SK-N-SH treated with all-trans-retinoic acid at 6 μM for 48 hours (cell line): ENCODE data around the gene PTPRF.

Source experiments
- ATAC-seq: fragments of 200-7000 bp; cut with Tn5 transposase; 3 replicates; pipeline ENCODE4 v1.9.1; 2020; ENCODE audit warnings: mild to moderate bottlenecking, moderate library complexity
- ARNTL ChIP-seq: fragments of 450-650 bp; formaldehyde crosslinking; IDR thresholded peaks from 2 replicates; pipeline ENCODE4 v1.5.0; 2020; ENCODE audit warnings: low read depth, mild to moderate bottlenecking, moderate library complexity, borderline replicate concordance
- BACH2 ChIP-seq: fragments of 250-450 bp; sonication (Bioruptor Pico); IDR thresholded peaks from 2 replicates; pipeline ENCODE4 v1.9.0; 2021; ENCODE audit warnings: mild to moderate bottlenecking, borderline replicate concordance
- CREB5 ChIP-seq: fragments of 250-450 bp; sonication (Bioruptor Pico); IDR thresholded peaks from 2 replicates; pipeline ENCODE4 v1.5.1; 2020; ENCODE audit warnings: low read depth, mild to moderate bottlenecking, moderate library complexity
- CSDC2 ChIP-seq: fragments of 250-450 bp; sonication (Bioruptor Pico); IDR thresholded peaks from 2 replicates; pipeline ENCODE4 v1.5.0; 2020; ENCODE audit warnings: mild to moderate bottlenecking, moderate library complexity
- CSRNP3 ChIP-seq: fragments of 250-450 bp; sonication (Bioruptor Pico); IDR thresholded peaks from 2 replicates; pipeline ENCODE4 v1.5.1; 2021; ENCODE audit warnings: mild to moderate bottlenecking, moderate library complexity
- ESRRG ChIP-seq: fragments of 250-450 bp; sonication (Bioruptor Pico); IDR thresholded peaks from 2 replicates; pipeline ENCODE4 v1.6.1; 2021; ENCODE audit warnings: mild to moderate bottlenecking
- GLIS3 ChIP-seq: fragments of 250-450 bp; sonication (Bioruptor Pico); IDR thresholded peaks from 2 replicates; pipeline ENCODE4 v1.5.0; 2020; ENCODE audit warnings: mild to moderate bottlenecking, moderate library complexity
- OSR1 ChIP-seq: fragments of 250-450 bp; sonication (Bioruptor Pico); IDR thresholded peaks from 2 replicates; pipeline ENCODE4 v1.8.0; 2022; ENCODE audit warnings: moderate library complexity, mild to moderate bottlenecking, inconsistent platforms
- PATZ1 ChIP-seq: fragments of 250-450 bp; sonication (Bioruptor Pico); IDR thresholded peaks from 2 replicates; pipeline ENCODE4 v1.8.0; 2020; ENCODE audit warnings: mild to moderate bottlenecking, moderate library complexity, borderline replicate concordance
- POU6F1 ChIP-seq: fragments of 250-450 bp; sonication (Bioruptor Pico); IDR thresholded peaks from 2 replicates; pipeline ENCODE4 v1.8.0; 2021; ENCODE audit warnings: low read depth, mild to moderate bottlenecking, moderate library complexity, borderline replicate concordance
- PPARA ChIP-seq: fragments of 250-450 bp; sonication (Bioruptor Pico); IDR thresholded peaks from 2 replicates; pipeline ENCODE4 v1.5.0; 2020; ENCODE audit warnings: mild to moderate bottlenecking, borderline replicate concordance
- RARB ChIP-seq: fragments of 250-450 bp; sonication (Bioruptor Pico); IDR thresholded peaks from 2 replicates; pipeline ENCODE4 v1.8.0; 2021; ENCODE audit warnings: mild to moderate bottlenecking, moderate library complexity
- SNAI2 ChIP-seq: fragments of 250-450 bp; sonication (Bioruptor Pico); IDR thresholded peaks from 2 replicates; pipeline ENCODE4 v1.5.0; 2020; ENCODE audit warnings: mild to moderate bottlenecking, moderate library complexity
- TCF4 ChIP-seq: fragments of 250-450 bp; sonication (Bioruptor Pico); IDR thresholded peaks from 2 replicates; pipeline ENCODE4 v1.8.0; 2021; ENCODE audit warnings: mild to moderate bottlenecking, moderate library complexity, borderline replicate concordance
- TOX ChIP-seq: fragments of 250-450 bp; sonication (Bioruptor Pico); IDR thresholded peaks from 2 replicates; pipeline ENCODE4 v1.8.0; 2021; ENCODE audit warnings: mild to moderate bottlenecking, moderate library complexity, borderline replicate concordance
- TSHZ2 ChIP-seq: fragments of 250-450 bp; sonication (Bioruptor Pico); IDR thresholded peaks from 2 replicates; pipeline ENCODE4 v1.5.0; 2020; ENCODE audit warnings: mild to moderate bottlenecking, moderate library complexity
- ZC3H10 ChIP-seq: fragments of 250-450 bp; sonication (Bioruptor Pico); IDR thresholded peaks from 2 replicates; pipeline ENCODE4 v1.5.1; 2021; ENCODE audit warnings: mild to moderate bottlenecking, moderate library complexity
- ZFP3 ChIP-seq: fragments of 250-450 bp; sonication (Bioruptor Pico); IDR thresholded peaks from 2 replicates; pipeline ENCODE4 v1.5.0; 2020; ENCODE audit warnings: mild to moderate bottlenecking, moderate library complexity
- ZNF565 ChIP-seq: fragments of 450-650 bp; formaldehyde crosslinking; conservative IDR thresholded peaks from 2 replicates; pipeline ENCODE4 v1.5.0; 2020; ENCODE audit warnings: low read depth, mild to moderate bottlenecking, moderate library complexity
- ZNF70 ChIP-seq: fragments of 450-650 bp; formaldehyde crosslinking; IDR thresholded peaks from 2 replicates; pipeline ENCODE4 v1.5.0; 2020; ENCODE audit warnings: mild to moderate bottlenecking, moderate library complexity
- ZNF8 ChIP-seq: fragments of 450-650 bp; formaldehyde crosslinking; IDR thresholded peaks from 2 replicates; pipeline ENCODE4 v1.5.0; 2020; ENCODE audit warnings: mild to moderate bottlenecking, moderate library complexity

PTPRF gene

GRCh38 chr1:43616383-43616782, 85.7 kb downstream of the PTPRF start:
- TF ChIP-seq ESRRG (CRISPR knock-in tag) (no peak), TSHZ2 (CRISPR knock-in tag) (no peak), RARB (CRISPR knock-in tag) (no peak), ARNTL (CRISPR knock-in tag) (no peak), TCF4 (CRISPR knock-in tag) (no peak), ZFP3 (CRISPR knock-in tag) (no peak), SNAI2 (CRISPR knock-in tag) (no peak), PPARA (CRISPR knock-in tag) (no peak), CREB5 (CRISPR knock-in tag) (no peak)
- ATAC-seq, result no peak

- TF ChIP-seq CSRNP3 (CRISPR knock-in tag) (no peak), ZNF565 (no peak), ZNF8 (CRISPR knock-in tag) (no peak), PPARA (CRISPR knock-in tag) (no peak), ESRRG (CRISPR knock-in tag) (no peak), RARB (CRISPR knock-in tag) (no peak), BACH2 (CRISPR knock-in tag) (no peak), ZC3H10 (no peak), TOX (CRISPR knock-in tag) (no peak), ZNF70 (CRISPR knock-in tag) (no peak), ZFP3 (CRISPR knock-in tag) (no peak), CSDC2 (CRISPR knock-in tag) (no peak), POU6F1 (no peak), ARNTL (CRISPR knock-in tag) (no peak), CREB5 (CRISPR knock-in tag) (no peak), PATZ1 (CRISPR knock-in tag) (no peak), GLIS3 (CRISPR knock-in tag) (no peak), OSR1 (CRISPR knock-in tag) (no peak)
These were observed 86.3 kb downstream of the PTPRF start for GRCh38 chr1:43617011-43617410.

More at GRCh38 chr1:43617011-43617410, 86.3 kb downstream of the PTPRF start:
- no peak for ATAC-seq
